ENCODE results near the gene PDE9A. TPM values are rescaled to one million over a fixed set of nuclear protein-coding genes. Genes with fewer than 3 reads are reported as not detected.

PDE9A gene
- total RNA-seq, 1 donor from 2014 or later = 27.4 TPM

DNA sequence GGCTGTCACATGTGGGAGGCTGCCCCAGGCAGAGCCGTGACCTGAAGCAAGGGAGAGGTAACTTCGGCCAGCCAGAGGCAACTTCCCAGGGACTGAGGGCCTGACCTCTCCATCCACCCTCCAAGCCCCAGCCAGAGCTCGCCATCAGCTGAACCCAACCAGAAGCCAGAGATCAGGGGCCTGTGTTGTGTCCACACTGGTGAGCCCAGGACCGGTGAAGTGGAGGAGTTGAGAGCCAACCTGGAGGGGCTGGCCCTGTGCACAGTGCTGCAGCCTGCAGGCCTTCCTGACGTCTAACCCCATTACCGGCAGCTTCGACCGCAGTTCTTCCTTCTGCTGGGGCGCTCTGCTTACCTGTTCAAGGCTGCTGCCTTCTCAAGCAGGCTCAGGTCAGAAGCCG is 19.6 kb upstream of the PDE9A start:
- Mint-ChIP-seq H3K4me1 (peaks cover 2% of the 10 kb centered on the region), H3K36me3 (no peaks in the 10 kb centered on the region), H3K4me3 (no peak overlapping the region), H3K27ac (no peak overlapping the region), H3K27me3 (ENCODE audit: low read depth) (no peaks in the 10 kb centered on the region), H3K9me3 (no peaks in the 10 kb centered on the region)
- DNase-seq (ENCODE audit: low spot score in 2 of 2, unreplicated experiment in 2 of 2) = no peak
- TF ChIP-seq, protein P1, sequence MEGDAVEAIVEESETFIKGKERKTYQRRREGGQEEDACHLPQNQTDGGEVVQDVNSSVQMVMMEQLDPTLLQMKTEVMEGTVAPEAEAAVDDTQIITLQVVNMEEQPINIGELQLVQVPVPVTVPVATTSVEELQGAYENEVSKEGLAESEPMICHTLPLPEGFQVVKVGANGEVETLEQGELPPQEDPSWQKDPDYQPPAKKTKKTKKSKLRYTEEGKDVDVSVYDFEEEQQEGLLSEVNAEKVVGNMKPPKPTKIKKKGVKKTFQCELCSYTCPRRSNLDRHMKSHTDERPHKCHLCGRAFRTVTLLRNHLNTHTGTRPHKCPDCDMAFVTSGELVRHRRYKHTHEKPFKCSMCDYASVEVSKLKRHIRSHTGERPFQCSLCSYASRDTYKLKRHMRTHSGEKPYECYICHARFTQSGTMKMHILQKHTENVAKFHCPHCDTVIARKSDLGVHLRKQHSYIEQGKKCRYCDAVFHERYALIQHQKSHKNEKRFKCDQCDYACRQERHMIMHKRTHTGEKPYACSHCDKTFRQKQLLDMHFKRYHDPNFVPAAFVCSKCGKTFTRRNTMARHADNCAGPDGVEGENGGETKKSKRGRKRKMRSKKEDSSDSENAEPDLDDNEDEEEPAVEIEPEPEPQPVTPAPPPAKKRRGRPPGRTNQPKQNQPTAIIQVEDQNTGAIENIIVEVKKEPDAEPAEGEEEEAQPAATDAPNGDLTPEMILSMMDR (IDR thresholded peaks at IDR 0.05; ENCODE audit: unreplicated experiment) = no peak

DNA sequence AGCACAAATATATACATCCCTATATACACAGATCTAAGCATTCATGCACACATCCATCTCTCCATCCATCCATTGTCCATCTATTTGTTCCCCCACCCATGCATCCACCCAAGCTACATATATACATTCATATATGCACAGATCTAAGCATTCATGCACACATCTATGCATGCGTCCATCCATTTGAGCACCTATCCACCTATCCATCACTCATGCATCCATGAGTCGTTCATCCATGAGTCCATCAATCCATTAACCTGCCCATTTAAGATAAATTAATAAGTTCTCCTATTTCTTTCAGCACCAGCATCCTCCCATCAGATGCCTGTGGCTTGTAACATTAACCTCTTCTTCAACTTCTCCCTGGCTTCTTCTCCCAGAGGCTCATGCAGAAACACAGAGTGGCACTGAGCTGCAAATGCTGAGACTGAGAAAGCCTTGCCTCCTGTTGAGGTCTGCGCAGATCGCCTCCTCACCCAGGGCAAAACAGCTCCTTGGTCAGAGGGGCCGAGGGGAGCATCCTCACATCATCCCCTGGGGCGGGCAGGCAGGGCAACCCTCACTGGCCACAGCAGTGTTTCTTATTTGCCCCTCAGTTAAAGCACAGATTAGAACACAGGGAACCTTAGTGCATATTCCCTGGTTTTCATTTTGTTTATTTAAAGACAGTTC is 17.4 kb upstream of the PDE9A start:
- DNase-seq (ENCODE audit: low spot score in 2 of 2, unreplicated experiment in 2 of 2) = no peak
- Mint-ChIP-seq H3K4me1 (peaks cover 15% of the 10 kb centered on the region), H3K9me3 (no peaks in the 10 kb centered on the region), H3K4me3 (no peak overlapping the region), H3K36me3 (no peaks in the 10 kb centered on the region), H3K27ac (no peak overlapping the region), H3K27me3 (ENCODE audit: low read depth) (no peaks in the 10 kb centered on the region)
- TF ChIP-seq, protein P1 (IDR thresholded peaks at IDR 0.05; ENCODE audit: unreplicated experiment) = no peak

DNA sequence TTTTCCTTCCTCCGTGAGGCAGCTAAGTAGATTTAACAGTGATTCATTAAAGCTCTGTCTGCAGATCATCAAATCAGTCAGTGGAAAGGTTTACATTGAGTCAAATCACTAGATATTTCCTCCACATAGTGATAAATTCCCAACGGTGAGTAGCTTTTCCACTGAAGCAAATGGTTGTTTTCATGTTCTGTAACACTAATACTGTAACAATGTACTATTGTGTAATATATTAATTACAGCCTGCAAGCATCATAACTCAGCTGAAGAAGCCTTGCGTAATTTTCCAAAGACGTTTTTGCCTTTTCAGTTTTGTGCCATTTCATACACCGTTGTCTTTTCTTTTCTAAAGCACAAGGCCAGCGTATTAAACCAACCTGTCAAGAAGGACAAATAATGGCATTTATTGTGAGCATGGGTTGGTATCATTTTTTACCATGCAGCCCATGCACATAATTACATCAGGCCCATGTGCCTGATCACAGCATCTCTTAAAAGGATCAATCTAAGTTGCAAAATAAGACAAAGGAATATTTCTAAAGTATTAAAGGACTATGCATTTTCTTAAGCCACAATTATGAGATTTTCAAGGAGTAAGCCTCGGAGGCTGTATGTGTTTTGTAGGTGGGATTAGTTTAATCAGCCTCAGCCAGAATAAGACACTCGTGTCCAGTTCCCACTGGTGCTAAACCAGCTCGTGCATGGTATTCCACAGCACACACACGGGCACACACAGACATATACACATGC is 16.7 kb upstream of the PDE9A start:
- no peaks in the 10 kb centered on the region for H3K9me3 Mint-ChIP-seq
- no peak overlapping the region for H3K27ac Mint-ChIP-seq
- no peaks in the 10 kb centered on the region for H3K27me3 Mint-ChIP-seq (ENCODE audit: low read depth)
- H3K4me3 Mint-ChIP-seq = no peak overlapping the region
- TF ChIP-seq, protein P1 (IDR thresholded peaks at IDR 0.05; ENCODE audit: unreplicated experiment) = no peak
- no peak for DNase-seq (ENCODE audit: low spot score in 2 of 2, unreplicated experiment in 2 of 2)
- H3K36me3 Mint-ChIP-seq = no peaks in the 10 kb centered on the region
- H3K4me1 Mint-ChIP-seq = peaks cover 22% of the 10 kb centered on the region

DNA sequence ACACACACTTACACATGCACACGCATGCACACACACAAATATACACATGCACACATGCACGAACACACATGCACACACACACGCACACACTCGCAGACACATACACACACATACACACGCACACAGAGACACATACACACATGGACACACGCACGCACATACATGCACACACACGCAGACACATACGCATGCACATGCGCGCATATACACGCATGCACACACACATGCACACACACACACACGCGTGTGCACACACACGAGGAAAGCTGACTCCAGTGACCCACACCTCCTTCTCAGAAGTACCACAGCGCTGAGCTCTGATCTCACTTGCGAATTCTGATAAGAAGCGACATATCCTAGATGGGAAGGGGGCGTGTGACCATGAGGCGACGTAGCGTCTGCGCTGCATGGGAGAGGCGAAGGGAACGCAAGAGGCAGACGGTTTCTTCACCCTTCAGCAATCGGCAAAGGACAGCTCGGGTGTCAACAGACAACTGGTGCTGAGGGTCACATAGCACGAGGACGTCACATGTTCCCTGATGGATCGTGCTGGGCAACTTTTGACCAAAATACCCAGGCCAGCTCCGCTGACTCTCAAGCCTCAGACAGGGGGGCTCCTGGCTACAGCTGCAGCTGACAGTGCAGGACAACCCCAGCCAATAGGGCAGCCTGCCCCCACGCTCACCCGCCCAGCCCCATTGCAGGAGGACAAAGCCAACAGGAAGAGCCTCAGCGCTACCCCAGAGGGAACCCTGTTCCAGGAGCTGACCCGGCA is 16.0 kb upstream of the PDE9A start:
- Mint-ChIP-seq H3K27me3 (ENCODE audit: low read depth) (no peaks in the 10 kb centered on the region), H3K4me3 (no peak overlapping the region), H3K27ac (no peak overlapping the region), H3K36me3 (no peaks in the 10 kb centered on the region), H3K4me1 (peaks cover 29% of the 10 kb centered on the region), H3K9me3 (no peaks in the 10 kb centered on the region)
- TF ChIP-seq, protein P1 (IDR thresholded peaks at IDR 0.05; ENCODE audit: unreplicated experiment) = no peak
- no peak for DNase-seq (ENCODE audit: low spot score in 2 of 2, unreplicated experiment in 2 of 2)

DNA sequence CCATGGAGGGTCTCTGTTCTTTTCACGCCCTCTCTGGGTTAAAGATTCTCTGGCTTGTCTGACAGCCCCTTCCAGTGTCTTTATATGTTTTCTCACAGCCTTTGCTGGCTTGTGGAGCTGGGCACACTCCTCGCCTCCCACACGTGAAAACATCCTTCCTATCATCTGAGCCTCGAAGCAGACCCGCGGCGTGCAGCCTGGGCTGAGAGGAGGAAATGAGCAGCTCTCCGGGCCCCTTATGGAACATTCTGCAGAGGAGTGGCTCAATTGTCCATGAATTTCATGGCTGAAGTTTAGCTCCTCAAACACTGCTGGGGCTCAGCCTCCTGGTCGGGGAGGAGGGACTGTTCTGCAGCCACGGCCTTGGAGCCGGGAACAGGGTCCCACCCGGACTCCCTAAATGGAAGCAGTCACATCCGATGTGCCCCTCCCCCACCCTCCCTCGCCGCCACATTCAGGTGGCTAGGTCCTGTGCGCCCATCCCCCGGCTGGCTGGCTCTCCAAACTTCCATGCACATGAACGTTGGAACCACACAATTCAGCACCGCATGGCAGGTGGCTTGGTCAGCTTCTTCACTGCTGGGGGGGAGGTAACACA is 15.1 kb upstream of the PDE9A start:
- no peak overlapping the region for H3K27ac Mint-ChIP-seq
- no peak overlapping the region for H3K4me3 Mint-ChIP-seq
- no peaks in the 10 kb centered on the region for H3K9me3 Mint-ChIP-seq
- H3K4me1 Mint-ChIP-seq = peaks cover 33% of the 10 kb centered on the region
- no peak for DNase-seq (ENCODE audit: low spot score in 2 of 2, unreplicated experiment in 2 of 2)
- no peaks in the 10 kb centered on the region for H3K36me3 Mint-ChIP-seq
- no peaks in the 10 kb centered on the region for H3K27me3 Mint-ChIP-seq (ENCODE audit: low read depth)
- TF ChIP-seq, protein P1 (IDR thresholded peaks at IDR 0.05; ENCODE audit: unreplicated experiment) = no peak

All from mesothelial cell of epicardium (in vitro differentiated cells).